ENCODE data around the gene ARID4B. TPM values are rescaled to one million over a fixed set of nuclear protein-coding genes. Genes with fewer than 3 reads are reported as not detected.

ARID4B gene
- total RNA-seq, 4 donors from 2014 or later, result 15.2 to 99.7 (median 30.8) TPM

DNA sequence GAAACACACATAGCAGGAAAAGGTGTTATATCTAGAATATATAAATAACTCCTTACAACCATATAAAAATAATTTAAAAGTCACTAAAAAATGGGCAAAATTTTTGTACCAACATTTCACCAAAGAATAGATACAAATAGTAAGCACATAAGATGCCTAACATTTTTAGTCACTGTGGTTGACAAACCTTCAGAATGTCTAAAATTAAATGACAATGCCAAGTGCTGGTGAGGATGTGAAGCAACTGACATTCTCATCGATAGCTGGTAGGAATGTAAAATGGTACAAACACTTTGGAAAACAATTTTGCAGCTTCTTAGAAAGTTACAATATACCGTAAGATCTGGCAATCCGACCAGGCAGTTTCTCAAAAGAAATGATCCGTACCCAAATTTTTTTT, 185.0 kb downstream of the ARID4B start:
- Histone ChIP-seq H3K27me3 (no peaks in the 10 kb centered on the region), H3K27ac (no peak overlapping the region), H3K4me3 (no peak overlapping the region), H3K4me1 (no peaks in the 10 kb centered on the region), H3K9me3 (no peaks in the 10 kb centered on the region), H3K36me3 (peaks cover 6 to 100% (median 32%) of the 10 kb centered on the region in 3 donors)
- TF ChIP-seq, protein P1, sequence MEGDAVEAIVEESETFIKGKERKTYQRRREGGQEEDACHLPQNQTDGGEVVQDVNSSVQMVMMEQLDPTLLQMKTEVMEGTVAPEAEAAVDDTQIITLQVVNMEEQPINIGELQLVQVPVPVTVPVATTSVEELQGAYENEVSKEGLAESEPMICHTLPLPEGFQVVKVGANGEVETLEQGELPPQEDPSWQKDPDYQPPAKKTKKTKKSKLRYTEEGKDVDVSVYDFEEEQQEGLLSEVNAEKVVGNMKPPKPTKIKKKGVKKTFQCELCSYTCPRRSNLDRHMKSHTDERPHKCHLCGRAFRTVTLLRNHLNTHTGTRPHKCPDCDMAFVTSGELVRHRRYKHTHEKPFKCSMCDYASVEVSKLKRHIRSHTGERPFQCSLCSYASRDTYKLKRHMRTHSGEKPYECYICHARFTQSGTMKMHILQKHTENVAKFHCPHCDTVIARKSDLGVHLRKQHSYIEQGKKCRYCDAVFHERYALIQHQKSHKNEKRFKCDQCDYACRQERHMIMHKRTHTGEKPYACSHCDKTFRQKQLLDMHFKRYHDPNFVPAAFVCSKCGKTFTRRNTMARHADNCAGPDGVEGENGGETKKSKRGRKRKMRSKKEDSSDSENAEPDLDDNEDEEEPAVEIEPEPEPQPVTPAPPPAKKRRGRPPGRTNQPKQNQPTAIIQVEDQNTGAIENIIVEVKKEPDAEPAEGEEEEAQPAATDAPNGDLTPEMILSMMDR (IDR thresholded peaks at IDR 0.05), result no peak
- TF ChIP-seq POLR2A (IDR thresholded peaks at IDR 0.05), result no peak
- intact Hi-C loops (cut with DNase I), result no loop called here
- WGBS, 2 donors, result 75 to 84% methylated on average over 4 of the region's 4 CpGs
- no peak for DNase-seq

DNA sequence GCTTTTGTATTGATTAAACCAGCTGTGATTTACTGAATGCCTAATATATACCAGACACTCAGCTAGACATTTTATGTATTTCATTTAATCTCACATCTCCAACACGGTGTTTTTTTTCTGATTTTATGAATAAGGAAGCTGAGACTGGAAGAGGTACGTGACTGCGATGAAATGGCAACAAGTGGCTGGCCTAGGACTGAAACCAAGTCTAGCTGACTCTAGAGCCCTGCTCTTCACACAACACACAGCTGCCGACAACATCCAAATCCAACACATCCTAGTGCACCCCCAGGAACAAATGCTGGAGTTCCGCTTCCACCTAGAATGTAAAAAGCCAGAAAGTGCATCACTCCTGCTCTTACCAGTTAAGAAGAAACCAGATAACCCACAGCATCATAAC, 188.7 kb downstream of the ARID4B start:
- peaks cover 10 to 100% (median 42%) of the 10 kb centered on the region in 3 donors for H3K36me3 ChIP-seq
- no peak overlapping the region for H3K27ac ChIP-seq
- TF ChIP-seq, protein P1 (IDR thresholded peaks at IDR 0.05), result no peak
- no peak for TF ChIP-seq POLR2A (IDR thresholded peaks at IDR 0.05)
- H3K27me3 ChIP-seq, result no peaks in the 10 kb centered on the region
- DNase-seq, result no peak
- no peaks in the 10 kb centered on the region for H3K4me1 ChIP-seq
- 80 to 94% methylated on average over 4 of the region's 5 CpGs for WGBS, 2 donors
- no peaks in the 10 kb centered on the region for H3K9me3 ChIP-seq
- intact Hi-C loops (cut with DNase I), result no loop called here
- no peak overlapping the region for H3K4me3 ChIP-seq

DNA sequence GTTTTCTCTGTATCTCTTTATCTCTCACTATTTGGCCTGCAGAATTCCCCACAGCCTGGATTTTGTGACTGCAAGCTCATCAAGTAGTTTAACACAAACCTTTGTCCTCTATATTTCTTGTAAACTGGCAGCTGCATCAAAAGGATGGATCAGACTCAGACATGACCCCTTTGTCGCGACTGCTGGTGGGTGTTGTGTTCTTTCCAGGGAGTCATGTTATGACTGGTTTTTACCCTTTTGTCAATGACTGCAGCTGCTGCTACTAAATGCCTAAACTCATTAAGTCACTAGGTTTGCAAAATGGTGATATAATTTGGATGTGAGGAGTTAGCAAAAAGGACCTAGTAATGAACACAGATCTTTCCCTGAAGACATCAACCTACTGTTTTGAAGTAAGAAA, 189.2 kb downstream of the ARID4B start:
- WGBS, 2 donors, result 24 to 38% methylated on average over 2 of the region's 2 CpGs
- no peaks in the 10 kb centered on the region for H3K9me3 ChIP-seq
- DNase-seq, result no peak
- intact Hi-C loops (cut with DNase I), result no loop called here
- peaks cover 10 to 100% (median 39%) of the 10 kb centered on the region in 3 donors for H3K36me3 ChIP-seq
- TF ChIP-seq, protein P1 (IDR thresholded peaks at IDR 0.05), result no peak
- TF ChIP-seq POLR2A (IDR thresholded peaks at IDR 0.05), result no peak
- no peaks in the 10 kb centered on the region for H3K27me3 ChIP-seq
- no peaks in the 10 kb centered on the region for H3K4me1 ChIP-seq
- H3K4me3 ChIP-seq, result no peak overlapping the region
- H3K27ac ChIP-seq, result no peak overlapping the region

DNA sequence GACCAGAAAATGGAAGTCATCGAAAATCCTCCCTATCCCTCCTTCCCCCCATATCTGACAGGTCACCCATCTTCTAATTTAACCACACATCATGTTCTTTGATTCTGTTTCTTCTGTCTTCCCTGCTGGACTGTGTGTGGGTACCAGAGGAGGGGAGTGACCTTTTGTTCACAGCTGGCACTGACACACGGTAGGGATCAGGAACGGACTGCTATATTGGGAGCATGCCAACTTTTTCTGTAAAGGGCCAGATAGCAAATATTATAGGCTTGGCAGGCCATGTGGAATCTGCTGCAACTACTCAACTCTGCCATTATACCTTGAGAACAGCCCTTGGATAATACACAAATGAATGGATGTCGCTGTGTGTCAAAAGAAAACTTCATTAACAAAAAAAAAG, 191.9 kb downstream of the ARID4B start:
- TF ChIP-seq, protein P1 (IDR thresholded peaks at IDR 0.05), result no peak
- TF ChIP-seq POLR2A (IDR thresholded peaks at IDR 0.05), result no peak
- intact Hi-C loops (cut with DNase I), result no loop called here
- WGBS, 2 donors, result 48 to 73% methylated on average over 3 to 4 of the region's 4 CpGs
- H3K4me1 ChIP-seq, result no peaks in the 10 kb centered on the region
- H3K27me3 ChIP-seq, result no peaks in the 10 kb centered on the region
- no peaks in the 10 kb centered on the region for H3K9me3 ChIP-seq
- no peak overlapping the region for H3K27ac ChIP-seq
- peaks cover 10 to 100% (median 29%) of the 10 kb centered on the region in 3 donors for H3K36me3 ChIP-seq
- H3K4me3 ChIP-seq, result no peak overlapping the region
- DNase-seq, result no peak

DNA sequence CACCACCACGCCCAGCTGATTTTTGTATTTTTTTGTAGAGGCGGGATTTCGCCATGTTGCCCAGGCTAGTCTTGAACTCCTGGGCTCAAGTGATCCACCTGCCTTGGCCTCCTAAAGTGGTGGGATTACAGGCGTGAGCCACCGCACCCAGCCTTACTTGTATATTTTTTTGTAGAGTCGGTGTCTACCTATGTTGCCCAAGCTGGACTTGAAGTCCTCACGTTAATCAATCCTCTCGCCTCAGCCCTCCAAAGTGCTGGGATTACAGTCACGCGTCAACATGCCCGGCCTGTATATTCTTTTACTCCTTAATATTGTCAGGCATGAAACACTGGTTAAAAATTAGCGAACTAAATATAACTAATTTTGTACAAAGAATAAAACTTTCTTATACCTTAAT, 193.8 kb downstream of the ARID4B start:
- intact Hi-C loops (cut with DNase I), result no loop called here
- Histone ChIP-seq H3K27ac (no peak overlapping the region), H3K4me3 (no peak overlapping the region), H3K36me3 (peaks cover 4 to 86% (median 20%) of the 10 kb centered on the region in 3 donors), H3K4me1 (peaks cover 0 to 4% (median 2%) of the 10 kb centered on the region in 3 donors), H3K9me3 (no peaks in the 10 kb centered on the region), H3K27me3 (no peaks in the 10 kb centered on the region)
- no peak for DNase-seq
- TF ChIP-seq, protein P1 (IDR thresholded peaks at IDR 0.05), result no peak
- TF ChIP-seq POLR2A (IDR thresholded peaks at IDR 0.05), result no peak
- WGBS, 2 donors, result 92 to 94% methylated on average over 11 to 12 of the region's 12 CpGs
